T-helper 1 cell treated with Interleukin-12 subunit alpha and Interleukin-12 subunit beta and Interleukin-4 antibody, amounts not matched to agents 30 ng/mL and 1 ng/mL, for 36 hours (primary cell): ENCODE data around the gene TCEA2. TPM values are rescaled to one million over a fixed set of nuclear protein-coding genes. Genes with fewer than 3 reads are reported as not detected.

Experiments
- intact Hi-C: fragments of 100-400 bp; cut with micrococcal nuclease; formaldehyde crosslinking; loops from one replicate; pipeline ENCODE4 v1.15.1; 2024
- total RNA-seq: library from RNA; stranded (reverse); gene quantifications from 2 replicates; pipeline ENCODE4 v1.2.3, GENCODE V29; 2022

Gene TCEA2
- total RNA-seq = 47.4 and 48.2 TPM in 2 replicates

DNA sequence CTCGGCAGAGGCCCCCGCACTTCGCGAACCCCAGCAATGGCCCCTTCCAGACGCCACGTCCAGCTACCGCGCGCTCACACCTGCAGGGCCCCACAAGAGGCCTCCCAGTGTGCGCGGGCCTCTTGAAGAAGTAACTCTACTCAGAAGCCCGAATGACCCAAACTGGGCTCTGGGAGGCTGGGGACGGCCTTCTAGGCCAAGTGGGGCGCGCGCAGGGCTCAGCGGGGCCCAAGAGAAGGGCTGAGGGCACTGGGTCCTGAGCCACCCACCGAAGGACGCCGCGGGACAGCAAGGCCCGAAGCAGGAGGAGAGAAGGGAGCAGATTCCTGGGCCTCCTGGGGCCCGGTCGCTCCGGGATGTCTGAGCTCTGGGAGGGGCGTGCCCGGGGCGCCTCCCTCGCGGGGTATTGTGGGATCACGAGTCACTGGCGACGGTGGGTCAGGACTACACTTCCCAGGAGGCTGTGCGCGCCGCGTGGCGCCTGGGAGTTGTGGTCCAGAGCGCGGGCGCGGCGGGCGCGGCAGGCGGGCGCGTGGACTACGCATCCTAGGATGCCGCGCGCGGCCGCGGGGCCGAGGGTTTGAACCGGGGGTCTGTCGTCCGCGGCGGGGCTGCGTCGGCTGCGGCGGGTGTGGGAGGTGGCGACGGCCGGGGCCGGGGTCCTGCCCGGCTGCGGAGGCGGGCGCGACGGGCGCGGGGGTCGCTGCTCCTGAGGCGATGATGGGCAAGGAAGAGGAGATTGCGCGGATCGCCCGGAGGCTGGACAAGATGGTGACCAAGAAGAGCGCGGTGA, at the start of gene TCEA2:
Gene TCEA2 (plus strand): TSS at position 603 of the 793 bp plus-strand sequence. CDS start 115 bp downstream, at position 718.
- intact Hi-C loops = loop anchor here (1.0 to 5.0 kb wide), 11 partner anchors 17 to 845 kb away; partner anchors contain the start of genes ARFRP1, DNAJC5, GMEB2 and PTK6

DNA sequence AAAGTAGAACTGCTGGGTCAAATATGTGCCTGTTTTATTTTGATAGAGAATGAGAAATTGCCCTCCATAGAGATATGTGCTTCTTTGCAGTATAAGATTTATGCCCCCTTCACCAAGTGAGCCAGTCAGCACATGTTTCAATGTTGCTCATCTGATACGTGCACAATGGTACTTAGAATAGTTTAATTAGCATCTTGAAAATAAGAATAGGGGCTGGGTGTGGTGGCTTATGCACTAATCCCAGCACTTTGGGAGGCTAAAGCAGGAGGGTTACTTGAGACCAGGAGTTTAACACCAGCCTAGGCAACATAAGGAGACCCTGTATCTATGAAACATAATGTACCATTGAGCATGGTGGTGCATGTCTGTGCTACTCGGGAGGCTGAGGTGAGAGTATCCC, 47.4 kb upstream of the TCEA2 start:
- intact Hi-C loops = no loop called here

DNA sequence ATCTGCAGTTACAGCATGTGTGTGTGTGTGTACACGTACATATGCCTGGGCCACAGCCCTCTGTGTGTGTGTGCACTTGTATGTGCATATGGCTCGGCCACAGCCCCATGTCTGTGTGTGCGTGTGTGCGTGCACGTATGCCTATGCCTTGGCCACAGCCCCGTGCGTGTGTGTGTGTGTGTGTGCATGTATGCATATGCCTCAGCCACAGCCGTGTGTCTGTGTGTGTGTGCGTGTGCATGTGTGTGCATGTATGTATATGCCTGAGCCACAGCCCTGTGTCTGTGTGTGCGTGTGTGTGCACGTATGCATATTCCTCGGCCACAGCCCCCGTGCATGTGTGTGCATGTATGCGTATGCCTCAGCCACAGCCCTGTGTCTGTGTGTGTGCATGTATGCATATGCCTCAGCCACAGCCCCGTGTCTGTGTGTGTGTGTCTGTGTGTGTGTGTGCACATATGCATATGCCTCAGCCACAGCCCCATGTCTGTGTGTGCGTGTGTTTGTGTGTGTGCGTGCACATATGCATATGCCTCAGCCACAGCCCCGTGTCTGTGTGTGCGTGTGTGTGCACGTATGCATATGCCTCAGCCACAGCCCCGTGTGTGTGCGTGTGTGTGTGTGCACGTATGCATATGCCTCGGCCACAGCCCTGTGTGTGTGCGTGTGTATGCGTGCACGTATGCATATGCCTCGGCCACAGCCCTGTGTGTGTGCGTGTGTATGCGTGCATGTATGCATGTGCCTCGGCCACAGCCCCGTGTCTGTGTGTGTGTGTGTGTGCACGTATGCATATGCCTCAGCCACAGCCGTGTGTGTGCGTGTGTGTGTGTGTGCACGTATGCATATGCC, 41.6 kb upstream of the TCEA2 start:
- intact Hi-C loops = no loop called here

DNA sequence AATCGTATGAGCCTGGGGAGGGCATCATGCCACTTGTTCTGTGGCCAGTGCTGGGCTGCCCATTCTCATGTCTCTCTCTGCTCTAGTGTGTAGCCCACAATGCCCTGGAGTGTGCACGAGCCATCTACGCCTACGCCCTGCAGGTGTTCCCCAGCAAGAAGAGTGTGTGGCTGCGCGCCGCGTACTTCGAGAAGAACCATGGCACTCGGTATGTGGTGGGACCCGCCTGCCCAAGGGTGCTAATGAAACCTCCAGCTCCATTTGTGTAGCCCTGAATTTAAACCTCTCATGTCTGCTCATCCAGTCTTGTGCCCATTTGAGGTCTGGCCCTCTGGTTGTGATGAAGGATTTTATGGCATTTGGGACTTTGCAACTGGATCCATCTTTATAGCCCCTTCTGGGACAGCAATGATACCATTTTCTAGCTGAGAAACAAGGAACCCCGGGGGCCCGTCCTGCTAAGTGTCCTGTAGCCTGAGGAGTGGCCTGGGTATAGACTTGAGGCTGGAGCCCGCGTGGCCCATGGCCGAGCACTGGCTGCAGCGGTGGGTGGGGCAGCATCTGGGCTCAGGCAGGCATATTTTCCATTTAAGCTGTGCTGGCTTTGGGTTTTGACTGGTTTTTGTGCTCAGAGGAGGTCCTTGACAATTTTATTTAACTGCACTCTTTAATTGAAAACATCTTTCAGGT, 40.2 kb upstream of the TCEA2 start:
- intact Hi-C loops = no loop called here

DNA sequence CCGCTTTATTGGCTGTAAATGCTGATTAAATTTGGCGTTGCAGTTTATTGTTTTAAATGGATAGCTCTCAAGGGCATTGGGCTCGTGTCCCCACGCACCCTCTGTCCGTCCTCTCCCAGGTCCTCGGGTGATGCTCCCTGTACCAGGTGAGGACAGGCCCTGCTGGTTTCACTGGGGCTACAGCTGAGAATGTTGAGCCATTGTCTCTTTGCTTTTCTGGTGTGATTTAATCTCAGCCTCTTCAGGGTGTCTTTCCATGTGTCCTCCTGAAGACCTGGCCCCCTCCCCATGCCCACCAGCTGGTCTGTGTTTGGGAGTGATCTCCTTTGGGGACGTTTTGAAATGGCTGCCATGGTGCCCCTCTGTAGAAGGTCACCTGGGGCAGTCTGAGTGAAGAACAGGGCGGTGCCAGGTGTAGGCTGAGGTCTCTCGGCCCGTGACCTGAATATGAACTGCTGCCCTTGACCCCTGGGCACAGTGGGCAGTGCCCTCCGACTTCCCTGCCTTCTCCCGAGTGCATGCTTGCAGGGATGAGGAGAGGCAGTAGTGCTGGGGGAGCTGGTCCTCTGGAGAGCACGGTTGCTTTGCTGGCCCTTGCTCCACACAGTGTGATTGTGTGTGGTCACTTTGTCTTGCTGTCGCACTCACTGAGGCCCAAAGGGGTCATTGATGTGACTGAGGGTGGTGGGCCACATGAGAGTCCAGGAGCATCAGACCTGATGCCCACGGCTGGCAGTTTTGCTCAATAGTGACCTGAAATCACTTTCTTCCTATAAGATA, 39.4 kb upstream of the TCEA2 start:
- intact Hi-C loops = no loop called here

DNA sequence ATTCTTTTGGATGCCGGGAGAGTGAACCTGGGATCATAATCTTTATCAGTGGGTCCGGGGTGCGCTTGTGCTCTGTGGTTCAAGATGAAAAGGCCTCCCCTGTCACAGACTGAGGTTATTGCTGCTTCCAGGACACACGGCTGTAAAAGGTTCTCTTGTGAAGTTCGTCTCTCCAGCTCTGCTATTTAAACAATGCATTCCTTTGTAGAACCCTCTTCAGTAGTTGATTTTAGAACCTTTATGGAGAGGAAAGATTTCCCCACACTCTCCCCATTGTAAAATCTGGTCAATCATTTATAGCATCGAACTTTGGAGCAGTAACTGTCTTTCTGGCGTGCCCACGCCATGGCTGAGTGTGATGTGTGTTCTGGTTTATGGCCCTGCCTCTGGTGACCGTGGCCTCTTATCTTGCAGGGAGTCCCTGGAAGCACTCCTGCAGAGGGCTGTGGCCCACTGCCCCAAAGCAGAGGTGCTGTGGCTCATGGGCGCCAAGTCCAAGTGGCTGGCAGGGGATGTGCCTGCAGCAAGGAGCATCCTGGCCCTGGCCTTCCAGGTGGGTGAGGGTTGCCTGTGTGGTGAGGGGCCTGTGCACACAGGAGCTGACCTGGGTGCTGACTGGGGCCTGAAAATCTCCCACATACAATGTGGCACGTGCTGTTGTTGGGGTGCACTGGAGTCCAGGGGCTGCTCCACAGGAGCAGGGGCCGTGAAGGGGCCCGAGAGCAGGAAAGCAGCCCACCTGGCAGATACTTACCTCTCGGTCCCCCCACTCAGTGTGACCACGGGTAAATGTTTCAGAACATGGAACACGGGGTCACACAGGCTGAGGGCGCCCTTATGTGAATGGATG, 38.6 kb upstream of the TCEA2 start:
- intact Hi-C loops = no loop called here

DNA sequence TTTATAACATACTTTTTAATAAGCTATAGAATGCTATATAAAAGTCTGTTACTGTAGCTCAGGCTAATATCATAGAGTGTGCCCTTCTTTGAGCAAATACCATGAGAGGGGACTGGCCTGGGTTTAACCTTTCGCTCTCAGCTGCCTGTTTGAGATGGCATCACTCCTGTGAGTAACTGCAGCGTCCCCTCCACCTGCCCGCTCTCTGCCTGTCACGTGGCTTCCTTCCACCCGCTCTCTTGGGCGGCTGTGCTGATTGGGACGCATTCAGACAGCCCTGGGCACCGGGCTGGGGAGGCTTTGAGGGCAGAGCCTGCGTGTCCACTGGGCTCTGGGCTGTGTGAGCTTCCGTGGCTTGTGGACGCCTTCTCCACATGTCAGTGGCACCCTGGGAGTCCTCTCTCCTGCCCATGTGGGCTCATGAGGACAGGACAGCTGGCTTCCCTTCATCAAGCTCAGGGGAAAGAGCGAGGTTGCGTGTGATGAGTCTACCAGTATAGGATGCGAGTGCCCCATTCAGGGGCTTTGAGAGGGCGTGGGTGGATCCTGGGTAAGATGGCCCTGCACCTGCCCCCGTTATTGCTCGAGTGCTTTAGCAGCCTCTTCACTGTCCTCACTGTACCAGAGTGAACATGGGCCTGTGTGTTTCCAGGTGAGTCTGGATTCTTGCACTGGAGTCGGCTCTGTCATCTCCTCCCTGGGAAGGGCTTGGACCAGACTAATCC, 37.7 kb upstream of the TCEA2 start:
- intact Hi-C loops = no loop called here

DNA sequence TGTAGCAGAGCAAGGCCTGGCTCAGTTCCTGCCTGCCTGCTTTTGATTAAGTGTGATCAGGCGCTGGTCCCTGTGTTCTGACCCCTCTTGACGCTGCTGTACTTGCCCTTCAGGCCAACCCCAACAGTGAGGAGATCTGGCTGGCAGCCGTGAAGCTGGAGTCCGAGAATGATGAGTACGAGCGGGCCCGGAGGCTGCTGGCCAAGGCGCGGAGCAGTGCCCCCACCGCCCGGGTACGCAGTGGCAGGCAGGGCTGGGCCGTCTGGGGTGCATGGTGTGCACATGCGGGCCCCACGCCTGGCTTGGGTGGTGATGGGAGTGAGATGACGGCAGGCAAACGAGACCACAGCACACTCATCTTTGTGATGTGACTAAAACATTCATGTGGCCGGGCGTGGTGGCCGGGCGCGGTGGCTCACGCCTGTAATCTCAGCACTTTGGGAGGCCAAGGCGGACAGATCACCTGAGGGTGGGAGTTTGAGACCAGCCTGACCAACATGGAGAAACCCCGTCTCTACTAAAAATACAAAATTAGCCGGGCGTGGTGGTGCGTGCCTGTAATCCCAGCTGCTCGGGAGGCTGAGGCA, 37.1 kb upstream of the TCEA2 start:
- intact Hi-C loops = no loop called here

DNA sequence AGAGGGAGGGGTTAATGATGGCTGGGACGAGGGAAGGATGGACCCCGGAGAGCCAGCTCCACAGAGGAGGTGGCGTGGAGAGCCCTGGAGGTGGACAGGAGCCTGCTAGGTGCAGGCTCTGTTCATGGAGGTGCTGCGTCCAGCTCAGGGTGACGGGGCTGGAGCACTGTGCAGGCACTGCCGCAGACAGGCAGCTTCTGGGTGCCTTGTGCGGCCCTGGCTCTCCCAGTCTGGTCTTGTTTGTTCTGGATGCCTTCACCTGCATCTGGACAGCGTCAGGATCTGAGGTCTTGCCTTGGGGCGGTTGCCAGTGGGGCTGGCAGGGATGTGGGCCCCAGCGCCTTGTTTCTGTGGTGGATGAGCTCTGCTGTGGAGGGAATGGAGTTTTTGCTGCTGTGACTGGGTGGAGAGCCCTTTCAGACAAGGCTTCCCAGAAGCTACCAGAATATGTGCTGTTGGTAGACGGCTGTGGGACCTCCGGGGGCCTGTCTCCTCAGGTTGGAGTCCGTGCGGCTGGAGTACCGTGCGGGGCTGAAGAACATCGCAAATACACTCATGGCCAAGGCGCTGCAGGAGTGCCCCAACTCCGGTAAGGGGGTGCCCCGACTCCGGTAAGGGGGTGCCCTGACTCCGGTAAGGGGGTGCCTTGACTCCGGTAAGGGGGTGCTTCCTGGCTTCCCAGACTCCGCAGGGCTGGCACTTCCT, 34.9 kb upstream of the TCEA2 start:
- intact Hi-C loops = no loop called here

DNA sequence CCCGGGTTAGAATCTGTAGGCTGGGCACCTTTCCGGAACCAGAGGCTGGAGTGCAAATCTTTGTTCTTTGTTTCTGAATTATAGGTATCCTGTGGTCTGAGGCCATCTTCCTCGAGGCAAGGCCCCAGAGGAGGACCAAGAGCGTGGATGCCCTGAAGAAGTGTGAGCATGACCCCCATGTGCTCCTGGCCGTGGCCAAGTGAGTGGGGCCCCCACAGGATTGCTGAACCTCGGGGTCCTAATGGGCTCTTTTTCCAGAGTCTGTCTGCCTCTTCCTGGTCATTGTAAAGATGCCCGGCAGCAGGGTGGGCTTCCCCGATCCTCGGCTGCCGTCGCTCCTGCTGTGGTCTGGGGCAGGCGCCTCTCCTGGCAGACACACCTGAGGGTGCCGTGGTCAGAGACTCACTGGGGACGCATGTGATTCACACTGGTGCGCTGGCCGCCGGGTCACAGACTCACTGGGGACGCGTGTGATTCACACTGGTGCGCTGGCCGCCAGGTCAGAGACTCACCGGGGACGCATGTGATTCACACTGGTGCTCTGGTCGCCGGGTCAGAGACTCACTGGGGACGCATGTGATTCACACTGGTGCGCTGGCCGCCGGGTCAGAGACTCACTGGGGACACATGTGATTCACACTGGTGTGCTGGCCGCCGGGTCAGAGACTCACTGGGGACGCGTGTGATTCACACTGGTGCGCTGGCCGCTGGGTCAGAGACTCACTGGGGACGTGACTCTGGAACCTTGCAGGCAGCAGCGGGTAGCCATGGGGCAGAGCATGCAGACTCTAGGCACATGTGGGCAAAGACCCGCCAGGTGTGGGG, 33.5 kb upstream of the TCEA2 start:
- intact Hi-C loops = no loop called here

DNA sequence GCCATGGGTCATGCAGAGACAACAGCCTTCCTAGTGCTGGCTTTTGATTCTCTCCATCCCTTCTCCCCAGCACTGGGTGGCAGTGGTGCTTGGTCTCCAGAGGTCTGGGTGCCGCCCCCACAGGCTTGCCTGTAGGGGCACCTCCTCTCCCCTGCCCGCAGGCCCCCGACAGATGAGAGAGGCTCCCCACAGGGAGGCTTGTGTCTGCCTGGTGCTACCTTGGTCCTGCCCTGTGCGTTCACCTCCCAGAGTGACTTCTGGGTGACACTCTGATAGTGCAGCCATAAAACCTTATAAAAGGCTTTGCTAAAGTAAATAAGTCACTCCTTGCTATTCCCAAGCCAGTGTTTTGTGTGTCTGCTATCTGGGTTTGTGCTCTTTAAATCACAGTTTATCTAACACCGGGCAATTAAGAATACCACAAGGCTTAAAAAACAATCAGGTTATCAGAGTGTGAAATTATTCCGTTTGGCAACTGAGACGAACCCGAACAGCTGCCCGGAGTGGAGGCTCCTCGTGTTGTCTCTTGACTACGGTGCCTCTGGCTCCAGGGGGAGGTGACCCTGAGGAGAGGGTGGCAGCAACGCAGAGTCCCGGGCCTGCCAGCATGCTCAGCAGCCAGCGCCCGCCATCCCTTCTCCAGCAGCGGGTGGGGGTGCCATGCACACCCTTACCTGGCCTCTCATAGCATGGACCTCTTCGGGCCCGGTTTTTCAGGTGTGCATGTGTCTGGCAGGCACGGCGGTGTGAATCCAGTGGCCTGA, 32.4 kb upstream of the TCEA2 start:
- intact Hi-C loops = no loop called here

DNA sequence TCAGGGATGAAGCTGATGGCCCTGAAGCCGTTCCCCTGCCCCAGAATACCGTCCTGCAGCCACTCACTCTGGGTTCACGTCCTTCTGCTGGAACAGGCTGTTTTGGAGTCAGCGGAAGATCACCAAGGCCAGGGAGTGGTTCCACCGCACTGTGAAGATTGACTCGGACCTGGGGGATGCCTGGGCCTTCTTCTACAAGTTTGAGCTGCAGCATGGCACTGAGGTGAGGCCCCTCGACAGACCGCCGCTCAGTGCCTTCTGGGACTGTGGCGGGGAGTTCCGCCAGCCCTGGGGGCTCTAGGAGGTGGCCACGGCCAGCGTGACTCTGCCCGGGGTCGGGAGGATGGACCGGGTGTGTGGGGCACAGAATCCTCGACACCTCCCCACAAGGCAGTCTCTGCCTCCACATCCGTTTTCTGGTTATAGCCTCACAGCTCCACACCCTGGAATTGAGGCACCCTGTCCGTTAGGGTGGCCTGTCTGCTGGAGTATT, 31.1 kb upstream of the TCEA2 start:
- intact Hi-C loops = no loop called here

DNA sequence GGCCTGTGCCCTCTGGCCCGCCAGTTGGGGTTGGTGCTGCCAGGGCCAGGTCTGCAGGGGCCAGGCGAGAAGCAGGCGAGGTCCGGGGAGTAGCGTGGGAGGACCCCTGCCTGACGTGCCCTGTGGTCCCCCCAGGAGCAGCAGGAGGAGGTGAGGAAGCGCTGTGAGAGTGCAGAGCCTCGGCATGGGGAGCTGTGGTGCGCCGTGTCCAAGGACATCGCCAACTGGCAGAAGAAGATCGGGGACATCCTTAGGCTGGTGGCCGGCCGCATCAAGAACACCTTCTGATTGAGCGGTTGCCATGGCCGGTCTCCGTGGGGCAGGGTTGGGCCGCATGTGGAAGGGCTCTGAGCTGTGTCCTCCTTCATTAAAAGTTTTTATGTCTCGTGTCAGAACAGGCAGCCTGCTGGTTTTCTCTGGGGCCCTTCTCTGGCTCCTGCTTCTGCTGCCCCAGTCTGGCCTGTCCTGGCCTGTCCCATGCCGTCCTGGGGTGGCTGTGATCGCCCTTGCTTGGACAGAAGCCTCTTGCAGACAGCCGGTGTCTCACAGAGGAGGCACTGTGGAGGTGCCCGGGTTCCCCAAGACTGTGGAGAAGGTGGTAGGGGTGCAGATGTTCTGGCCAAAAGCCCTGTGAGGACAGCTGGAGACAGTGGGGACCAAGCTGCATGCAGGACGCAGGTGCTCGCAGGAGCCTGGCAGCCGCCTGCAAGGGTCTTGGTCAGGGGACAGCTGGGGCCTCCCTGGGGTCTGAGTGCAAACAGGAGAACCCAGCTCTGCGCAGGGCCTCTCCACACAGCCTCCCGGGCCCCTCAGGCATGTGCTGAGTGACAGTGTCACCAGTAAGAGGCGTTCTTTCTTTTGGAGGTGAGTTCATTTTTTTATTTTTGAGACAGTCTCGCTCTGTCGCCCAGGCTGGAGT, 30.0 kb upstream of the TCEA2 start:
- intact Hi-C loops = no loop called here

DNA sequence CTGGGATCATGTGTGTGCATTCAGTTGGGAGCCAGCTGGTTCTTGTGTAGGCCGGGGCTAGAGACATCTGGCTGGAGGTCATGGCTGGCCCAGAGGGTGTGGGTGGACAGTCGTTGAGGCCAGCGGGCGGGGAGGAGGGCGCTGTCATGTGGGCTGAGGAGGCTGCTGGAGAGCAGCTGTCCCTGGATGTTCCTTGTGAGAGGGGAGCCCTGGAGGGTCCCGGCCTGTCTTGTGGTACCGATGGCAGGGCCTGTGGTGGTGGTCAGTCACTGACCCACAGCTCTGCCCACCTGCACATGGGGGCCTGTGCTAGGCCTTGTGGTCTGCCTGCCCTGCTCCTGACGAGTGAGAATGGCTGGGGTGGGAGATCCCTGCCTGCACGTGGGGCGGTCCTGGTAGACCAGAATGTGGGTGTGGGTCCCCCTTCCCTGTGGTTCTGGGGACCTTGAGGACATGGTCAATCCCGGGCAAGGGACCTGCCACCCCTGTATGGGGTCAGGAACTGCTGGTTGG, 29.0 kb upstream of the TCEA2 start:
- intact Hi-C loops = no loop called here
